Choroid plexus epithelial cell (primary cell): ENCODE measurements around the gene PXDC1.

ENCODE experiments used
- DNase-seq: peaks from one replicate; pipeline ENCODE4 v3.0.0-alpha.2; 2010; ENCODE audit warnings: low read depth
- H3K4me3 ChIP-seq: 2 replicates; pipeline ENCODE4 v1.5.1; 2011; ENCODE audit warnings: low read depth, mild to moderate bottlenecking, control low read depth, low read length, moderate library complexity
- TF ChIP-seq, protein P1 (sequence below): conservative IDR thresholded peaks from 2 replicates; pipeline ENCODE4 v1.5.1; 2011; ENCODE audit warnings: low read depth, mild to moderate bottlenecking, control low read depth, inconsistent platforms, low read length, moderate library complexity

PXDC1 gene

DNA sequence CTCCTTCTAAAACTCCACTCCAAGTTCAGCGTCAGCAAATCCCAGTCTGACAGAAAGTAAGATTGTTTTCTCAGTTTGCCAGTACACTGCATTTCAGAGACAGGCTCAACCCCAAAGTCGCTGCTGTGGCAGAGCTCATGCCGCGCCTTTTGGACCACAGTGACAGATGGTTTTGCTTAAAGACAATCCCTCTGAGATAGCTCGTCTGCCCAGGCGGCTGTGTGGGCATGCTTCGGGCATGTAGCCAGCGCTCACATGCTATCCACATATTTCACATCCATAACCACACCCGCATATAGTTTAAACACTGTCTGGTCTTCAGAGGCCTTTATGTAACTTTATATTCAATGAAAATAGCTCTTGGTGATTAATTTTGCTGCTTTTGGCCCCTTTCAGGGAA, 14.7 kb upstream of the PXDC1 start:
- TF ChIP-seq, protein P1, sequence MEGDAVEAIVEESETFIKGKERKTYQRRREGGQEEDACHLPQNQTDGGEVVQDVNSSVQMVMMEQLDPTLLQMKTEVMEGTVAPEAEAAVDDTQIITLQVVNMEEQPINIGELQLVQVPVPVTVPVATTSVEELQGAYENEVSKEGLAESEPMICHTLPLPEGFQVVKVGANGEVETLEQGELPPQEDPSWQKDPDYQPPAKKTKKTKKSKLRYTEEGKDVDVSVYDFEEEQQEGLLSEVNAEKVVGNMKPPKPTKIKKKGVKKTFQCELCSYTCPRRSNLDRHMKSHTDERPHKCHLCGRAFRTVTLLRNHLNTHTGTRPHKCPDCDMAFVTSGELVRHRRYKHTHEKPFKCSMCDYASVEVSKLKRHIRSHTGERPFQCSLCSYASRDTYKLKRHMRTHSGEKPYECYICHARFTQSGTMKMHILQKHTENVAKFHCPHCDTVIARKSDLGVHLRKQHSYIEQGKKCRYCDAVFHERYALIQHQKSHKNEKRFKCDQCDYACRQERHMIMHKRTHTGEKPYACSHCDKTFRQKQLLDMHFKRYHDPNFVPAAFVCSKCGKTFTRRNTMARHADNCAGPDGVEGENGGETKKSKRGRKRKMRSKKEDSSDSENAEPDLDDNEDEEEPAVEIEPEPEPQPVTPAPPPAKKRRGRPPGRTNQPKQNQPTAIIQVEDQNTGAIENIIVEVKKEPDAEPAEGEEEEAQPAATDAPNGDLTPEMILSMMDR = no peak
- no peak for DNase-seq
- H3K4me3 ChIP-seq = no peak overlapping the region

DNA sequence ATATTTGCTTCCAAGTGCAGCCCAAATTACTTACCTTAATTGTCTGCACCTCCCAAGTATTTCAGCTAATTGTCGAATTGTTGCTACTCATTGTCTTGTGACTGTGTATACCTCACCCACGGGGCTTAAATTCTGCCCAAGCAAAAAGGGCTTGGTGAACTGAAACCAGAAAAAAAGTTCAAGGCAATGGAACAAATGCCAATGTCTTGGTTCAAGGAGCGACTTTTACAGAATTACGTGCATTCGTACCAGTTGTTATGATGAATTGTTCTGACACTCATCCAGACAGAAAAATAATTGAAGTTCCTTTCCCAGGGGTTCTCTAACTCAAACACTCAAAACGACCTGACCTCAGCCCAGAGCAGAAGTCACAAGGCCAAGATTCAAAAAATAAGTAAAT, 13.9 kb upstream of the PXDC1 start:
- no peak for DNase-seq
- TF ChIP-seq, protein P1 = no peak
- H3K4me3 ChIP-seq = no peak overlapping the region

DNA sequence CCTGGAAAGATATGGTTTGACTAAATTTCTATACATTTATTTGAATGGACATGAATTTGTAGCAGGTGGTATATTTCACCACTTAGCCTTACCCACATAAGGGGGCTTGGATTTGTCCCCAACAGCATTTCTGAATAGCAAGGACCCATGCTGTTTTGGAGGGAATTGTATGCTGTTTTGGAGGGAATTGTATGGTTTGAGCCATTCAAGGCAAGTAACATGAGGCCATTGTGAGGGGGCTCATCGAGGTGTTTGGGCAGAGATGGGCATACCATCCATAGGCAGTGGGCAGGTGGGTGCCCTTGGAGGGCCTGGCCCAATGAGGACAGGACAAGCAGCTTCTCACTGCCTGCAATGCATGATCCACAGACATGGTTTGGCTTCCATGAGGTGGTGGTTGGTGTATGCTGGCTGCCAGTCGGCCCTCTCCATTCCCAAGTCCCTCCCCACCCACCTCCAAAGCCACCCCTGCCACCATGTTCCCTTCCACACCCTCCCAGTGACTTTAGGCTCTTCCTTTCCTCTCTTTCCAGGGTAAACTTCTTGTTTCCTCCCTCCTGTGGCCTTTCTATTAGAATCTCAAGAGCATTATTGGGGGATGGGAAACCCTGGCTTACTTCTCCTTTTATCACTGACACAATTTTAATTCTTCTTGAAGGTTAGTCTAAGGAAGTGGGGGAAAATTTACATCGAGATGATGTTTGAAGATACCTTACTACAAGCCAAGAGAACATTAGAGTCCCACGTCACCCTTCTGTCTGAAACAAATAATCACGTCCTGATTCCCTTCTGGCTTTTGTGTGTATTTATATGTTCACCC, 13.2 kb upstream of the PXDC1 start:
- TF ChIP-seq, protein P1 = no peak
- DNase-seq = no peak
- no peak overlapping the region for H3K4me3 ChIP-seq

DNA sequence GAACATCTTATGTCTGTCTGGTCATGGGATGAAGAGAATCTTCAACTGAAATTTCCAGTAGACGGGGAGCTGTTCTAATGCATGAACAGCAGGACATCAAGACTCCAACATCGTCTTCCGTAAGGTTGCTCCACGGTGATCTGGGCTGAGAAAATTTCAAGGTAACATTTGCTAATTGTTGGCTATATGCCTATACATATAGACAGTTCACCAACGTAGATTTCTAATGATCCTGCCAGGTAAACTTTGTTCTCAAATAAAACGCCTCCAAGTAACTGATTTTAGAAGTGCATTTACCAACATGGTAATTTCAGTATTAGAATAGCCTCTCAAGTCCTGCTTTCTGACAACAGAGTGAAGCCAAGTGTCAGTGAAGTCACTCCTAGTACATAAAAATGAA, 11.3 kb upstream of the PXDC1 start:
- no peak for DNase-seq
- TF ChIP-seq, protein P1 = no peak
- H3K4me3 ChIP-seq = no peak overlapping the region

DNA sequence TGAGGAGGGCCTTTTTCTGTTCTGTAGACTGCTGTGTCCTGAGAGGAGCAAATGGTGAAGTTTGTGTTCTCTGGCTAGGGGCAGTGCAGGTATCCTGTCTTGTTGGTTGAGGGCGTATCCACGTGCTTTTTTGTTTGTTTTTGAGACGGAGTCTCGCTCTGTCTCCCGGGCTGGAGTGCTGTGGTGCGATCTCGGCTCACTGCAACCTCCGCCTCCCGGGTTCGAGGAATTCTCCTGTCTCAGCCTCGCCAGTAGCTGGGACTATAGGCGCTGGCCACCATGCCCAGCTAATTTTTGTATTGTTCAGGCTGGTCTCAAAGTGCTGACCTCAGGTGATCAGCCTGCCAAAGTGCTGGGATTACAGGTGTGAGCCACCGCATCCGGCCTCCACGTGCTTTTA, 10.8 kb upstream of the PXDC1 start:
- no peak for DNase-seq
- no peak overlapping the region for H3K4me3 ChIP-seq
- TF ChIP-seq, protein P1 = no peak

DNA sequence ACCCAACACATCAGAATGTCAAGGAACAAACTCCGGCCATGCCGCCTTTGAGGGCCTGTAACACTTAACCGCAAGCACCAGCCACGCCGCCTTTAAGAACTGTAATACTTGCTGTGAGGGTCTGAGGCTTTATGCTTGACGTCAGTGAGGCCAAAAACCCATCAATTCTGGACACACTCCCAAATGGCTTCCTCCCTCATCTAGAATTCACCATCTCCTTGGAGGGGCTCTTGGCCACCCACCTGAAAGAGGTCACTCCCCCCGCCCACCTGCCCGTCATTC, 10.4 kb upstream of the PXDC1 start:
- DNase-seq = no peak
- no peak overlapping the region for H3K4me3 ChIP-seq
- TF ChIP-seq, protein P1 = no peak

DNA sequence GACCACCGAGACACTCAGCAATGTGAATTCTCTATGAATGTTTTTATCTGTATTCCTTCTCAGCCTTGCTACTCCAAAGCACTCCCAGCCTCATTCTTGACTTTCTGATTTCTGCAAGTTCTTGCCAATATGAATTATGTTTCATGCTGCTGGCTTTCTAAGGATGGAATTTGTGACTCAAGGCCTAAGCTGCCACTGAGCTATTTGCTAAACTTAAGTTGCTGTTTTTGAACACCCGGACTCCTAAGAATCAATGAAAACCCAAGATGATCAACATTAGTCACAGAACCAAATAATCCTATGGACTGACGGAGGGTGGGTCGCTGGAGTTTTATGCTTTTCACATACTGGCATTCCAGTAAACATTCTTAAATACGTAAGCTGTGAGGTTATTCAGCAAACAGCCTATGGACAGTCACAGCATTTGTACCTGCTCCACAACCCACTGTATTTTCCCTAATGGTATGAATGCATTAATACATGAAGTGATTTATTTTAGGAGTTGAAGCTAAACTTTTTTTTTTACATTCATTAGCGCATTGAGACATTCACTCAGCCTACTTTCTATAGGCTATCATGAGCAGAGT, 8.2 kb upstream of the PXDC1 start:
- peak; percentile 88 for DNase-seq

More for the DNA sequence above, 8.2 kb upstream of the PXDC1 start:
- no peak overlapping the region for H3K4me3 ChIP-seq
- TF ChIP-seq, protein P1 = no peak
